Measurements from ENCODE around the gene PPP1R13L. TPM values are rescaled to one million over a fixed set of nuclear protein-coding genes. Genes with fewer than 3 reads are reported as not detected.

PPP1R13L gene
- total RNA-seq, 1 donor from 2014 or later: 27.8 TPM

DNA sequence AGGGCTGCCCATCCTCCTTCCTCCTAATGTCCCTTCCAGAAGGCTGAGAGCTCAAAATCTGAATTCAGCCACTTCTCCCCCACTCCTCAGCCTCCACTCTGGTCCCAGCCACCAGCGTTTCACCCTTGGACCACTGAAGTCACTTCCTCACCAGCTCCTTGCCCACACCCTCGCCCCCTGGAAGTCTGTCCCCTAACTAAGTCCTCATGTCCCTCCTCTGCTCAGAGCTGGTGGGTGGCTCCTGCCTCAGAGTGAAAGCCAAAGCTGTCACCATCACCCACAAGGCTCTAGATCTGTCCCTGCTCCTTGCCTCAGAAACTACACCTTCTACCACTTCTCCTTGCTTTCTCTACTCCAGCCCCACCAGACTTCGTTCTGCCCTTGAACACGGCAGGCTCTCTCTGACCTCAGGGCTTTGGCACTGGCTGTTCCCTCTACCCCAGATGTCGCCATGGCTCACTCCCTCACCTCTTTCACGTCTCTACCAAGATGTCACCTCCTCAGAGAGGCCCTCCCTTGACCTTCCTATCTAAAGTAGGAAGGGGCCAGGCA, 17.2 kb upstream of the PPP1R13L start:
- intact Hi-C loops (cut with DNase I): loop anchor here (2.0 to 10.0 kb wide), 2 partner anchors 163 to 213 kb away; partner anchors contain the start of genes EML2 and OPA3
- H3K4me3 ChIP-seq: no peak overlapping the region
- no peaks in the 10 kb centered on the region for H3K27me3 ChIP-seq
- peaks cover 0 to 25% of the 10 kb centered on the region in 2 donors for H3K4me1 ChIP-seq
- peak overlapping the region; percentile 21 to 95 for H3K27ac ChIP-seq
- peaks cover 13 to 32% of the 10 kb centered on the region in 2 donors for H3K36me3 ChIP-seq
- no peaks in the 10 kb centered on the region for H3K9me3 ChIP-seq
- DNase-seq (ENCODE audit: low spot score in 2 of 2): no peak
- TF ChIP-seq, protein P1, sequence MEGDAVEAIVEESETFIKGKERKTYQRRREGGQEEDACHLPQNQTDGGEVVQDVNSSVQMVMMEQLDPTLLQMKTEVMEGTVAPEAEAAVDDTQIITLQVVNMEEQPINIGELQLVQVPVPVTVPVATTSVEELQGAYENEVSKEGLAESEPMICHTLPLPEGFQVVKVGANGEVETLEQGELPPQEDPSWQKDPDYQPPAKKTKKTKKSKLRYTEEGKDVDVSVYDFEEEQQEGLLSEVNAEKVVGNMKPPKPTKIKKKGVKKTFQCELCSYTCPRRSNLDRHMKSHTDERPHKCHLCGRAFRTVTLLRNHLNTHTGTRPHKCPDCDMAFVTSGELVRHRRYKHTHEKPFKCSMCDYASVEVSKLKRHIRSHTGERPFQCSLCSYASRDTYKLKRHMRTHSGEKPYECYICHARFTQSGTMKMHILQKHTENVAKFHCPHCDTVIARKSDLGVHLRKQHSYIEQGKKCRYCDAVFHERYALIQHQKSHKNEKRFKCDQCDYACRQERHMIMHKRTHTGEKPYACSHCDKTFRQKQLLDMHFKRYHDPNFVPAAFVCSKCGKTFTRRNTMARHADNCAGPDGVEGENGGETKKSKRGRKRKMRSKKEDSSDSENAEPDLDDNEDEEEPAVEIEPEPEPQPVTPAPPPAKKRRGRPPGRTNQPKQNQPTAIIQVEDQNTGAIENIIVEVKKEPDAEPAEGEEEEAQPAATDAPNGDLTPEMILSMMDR (IDR thresholded peaks at IDR 0.05): no peak

DNA sequence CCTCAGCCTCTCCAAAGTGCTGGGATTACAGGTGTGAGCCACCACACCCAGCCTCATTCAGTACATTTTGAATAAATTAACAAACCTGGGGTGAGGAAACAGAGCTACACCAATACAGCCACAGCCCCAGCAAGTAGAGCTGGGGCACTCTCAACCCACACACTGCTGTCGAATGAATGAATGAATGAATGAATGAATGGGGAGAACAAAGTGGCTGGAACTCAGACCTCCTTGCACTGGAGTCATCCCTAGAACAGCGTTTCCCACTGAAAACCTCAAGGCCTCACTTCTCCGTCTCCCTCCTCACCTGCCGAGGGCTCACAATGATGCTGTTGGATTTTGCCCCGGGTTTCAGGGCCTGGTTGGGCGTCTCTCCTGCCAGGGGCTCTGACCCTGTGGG, 16.0 kb upstream of the PPP1R13L start:
- intact Hi-C loops (cut with DNase I): loop anchor here (10.0 kb wide), 1 partner anchor 214 kb away; the partner anchor contains the start of gene EML2
- Histone ChIP-seq H3K4me3 (no peak overlapping the region), H3K4me1 (peaks cover 0 to 21% of the 10 kb centered on the region in 2 donors), H3K9me3 (no peaks in the 10 kb centered on the region), H3K36me3 (peaks cover 23 to 42% of the 10 kb centered on the region in 2 donors), H3K27ac (no peak overlapping the region), H3K27me3 (no peaks in the 10 kb centered on the region)
- TF ChIP-seq, protein P1 (IDR thresholded peaks at IDR 0.05): no peak
- DNase-seq (ENCODE audit: low spot score in 2 of 2): no peak

DNA sequence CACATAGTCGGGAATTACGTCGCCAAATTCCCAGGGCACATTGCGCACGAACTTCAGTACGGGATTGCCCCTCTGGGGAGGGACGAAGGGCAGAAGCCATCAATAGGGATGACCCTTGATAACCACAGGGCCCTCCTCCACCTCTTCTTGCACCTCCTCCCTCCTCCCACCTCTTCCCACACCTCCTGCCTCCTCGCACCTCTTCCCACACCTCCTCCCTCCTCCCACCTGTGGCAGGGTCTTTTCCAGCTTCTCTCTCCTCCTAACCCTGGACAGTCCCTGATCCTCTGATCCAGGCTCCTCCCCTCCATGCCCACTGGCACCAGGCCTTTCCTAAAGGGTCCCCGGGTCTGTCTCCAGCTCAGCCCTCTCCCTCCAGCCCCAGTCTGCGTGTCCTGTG, 15.5 kb upstream of the PPP1R13L start:
- Histone ChIP-seq H3K27me3 (no peaks in the 10 kb centered on the region), H3K36me3 (peaks cover 27 to 47% of the 10 kb centered on the region in 2 donors), H3K27ac (no peak overlapping the region), H3K4me1 (peaks cover 0 to 17% of the 10 kb centered on the region in 2 donors), H3K4me3 (no peak overlapping the region), H3K9me3 (no peaks in the 10 kb centered on the region)
- no peak for DNase-seq (ENCODE audit: low spot score in 2 of 2)
- TF ChIP-seq, protein P1 (IDR thresholded peaks at IDR 0.05): no peak
- intact Hi-C loops (cut with DNase I): loop anchor here (10.0 kb wide), 1 partner anchor 214 kb away; the partner anchor contains the start of gene EML2

DNA sequence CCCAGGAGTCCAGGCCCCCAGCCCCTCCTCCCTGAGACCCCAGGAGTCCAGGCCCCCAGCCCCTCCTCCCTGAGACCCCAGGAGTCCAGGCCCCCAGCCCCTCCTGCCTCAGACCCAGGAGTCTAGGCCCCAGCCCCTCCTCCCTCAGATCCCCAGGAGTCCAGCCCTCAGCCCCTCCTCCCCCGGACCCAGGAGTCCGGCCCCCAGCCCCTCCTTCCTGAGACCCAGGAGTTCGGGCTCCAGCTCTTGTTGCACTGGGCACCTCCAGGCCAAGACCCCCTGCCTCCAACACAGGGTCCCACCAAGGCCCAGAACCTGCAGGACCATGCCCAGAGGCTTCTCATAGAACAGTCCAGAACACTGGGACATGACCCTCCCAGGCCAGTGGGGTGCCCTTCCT, 15.0 kb upstream of the PPP1R13L start:
- H3K27me3 ChIP-seq: no peaks in the 10 kb centered on the region
- no peak overlapping the region for H3K27ac ChIP-seq
- no peak for DNase-seq (ENCODE audit: low spot score in 2 of 2)
- intact Hi-C loops (cut with DNase I): loop anchor here (10.0 kb wide), 1 partner anchor 215 kb away; the partner anchor contains the start of gene EML2
- H3K4me3 ChIP-seq: no peak overlapping the region
- peaks cover 0 to 12% of the 10 kb centered on the region in 2 donors for H3K4me1 ChIP-seq
- no peaks in the 10 kb centered on the region for H3K9me3 ChIP-seq
- H3K36me3 ChIP-seq: peaks cover 29 to 50% of the 10 kb centered on the region in 2 donors
- TF ChIP-seq, protein P1 (IDR thresholded peaks at IDR 0.05): no peak

DNA sequence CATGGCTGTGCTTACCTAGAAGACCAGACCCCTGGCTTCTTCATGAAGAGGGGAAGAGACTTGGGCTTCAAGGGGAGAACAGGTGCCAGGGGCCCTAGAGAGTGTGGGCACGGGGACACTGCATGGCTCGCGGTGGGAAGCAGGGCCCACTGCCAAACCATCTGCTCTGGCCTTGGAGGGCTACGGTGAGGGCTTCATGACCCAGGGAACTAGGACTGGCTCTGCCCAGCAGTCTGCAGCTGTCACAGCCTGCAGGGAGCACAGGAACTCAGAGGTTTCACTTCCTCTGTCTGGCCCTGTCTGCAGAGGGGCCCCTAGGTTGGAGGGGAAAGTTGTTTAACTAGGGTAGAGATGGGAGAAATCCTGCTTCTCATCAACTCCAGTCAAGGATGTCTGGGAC, 14.5 kb upstream of the PPP1R13L start:
- H3K9me3 ChIP-seq: no peaks in the 10 kb centered on the region
- no peaks in the 10 kb centered on the region for H3K27me3 ChIP-seq
- H3K4me3 ChIP-seq: no peak overlapping the region
- H3K27ac ChIP-seq: no peak overlapping the region
- TF ChIP-seq, protein P1 (IDR thresholded peaks at IDR 0.05): no peak
- peaks cover 0 to 9% of the 10 kb centered on the region in 2 donors for H3K4me1 ChIP-seq
- DNase-seq (ENCODE audit: low spot score in 2 of 2): no peak
- intact Hi-C loops (cut with DNase I): no loop called here
- H3K36me3 ChIP-seq: peaks cover 34 to 55% of the 10 kb centered on the region in 2 donors

Measured in ascending aorta (tissue), 2 donors.